CD4-positive, alpha-beta T cell (primary cell): ENCODE measurements around the gene E2F2. TPM values are rescaled to one million over a fixed set of nuclear protein-coding genes. Genes with fewer than 3 reads are reported as not detected.

ENCODE experiments used
- ATAC-seq: fragments of 200-7000 bp; cut with Tn5 transposase; one replicate; pipeline ENCODE4 v1.10.0; 2022; ENCODE audit warnings: mild to moderate bottlenecking; ENCODE audit not compliant: poor library complexity
- CTCF ChIA-PET: fragments of 350-600 bp; sonication (Branson Sonifier 250); formaldehyde crosslinking; loops from one replicate; lab custom pipeline; 2021; ENCODE audit warnings: antibody characterized with exemption, inconsistent platforms; lab: Charles Lee
- POLR2A ChIA-PET: fragments of 350-600 bp; sonication (Branson Sonifier 250); formaldehyde crosslinking; loops from one replicate; lab custom pipeline; 2021; ENCODE audit warnings: antibody characterized with exemption, inconsistent platforms; lab: Charles Lee
- DNase-seq, 14 experiments: peaks; one replicate each; pipeline ENCODE4 v3.0.0-alpha.2; 2013 to 2020; ENCODE audit warnings: mixed read lengths in 2 of 14
- H3K27ac ChIP-seq, 2 donors: one replicate each; pipeline versions ENCODE4 v1.5.1 to v1.7.0; 2013; ENCODE audit warnings: low read length in 2 of 2, low read depth in 1 of 2, mild to moderate bottlenecking in 1 of 2
- H3K27me3 ChIP-seq, 2 experiments: 1 replicate in 1 of 2; 2 replicates in 1 of 2; pipeline versions ENCODE4 v1.6.1 to v1.7.0; 2013; ENCODE audit warnings: low read length in 2 of 2, control low read depth in 1 of 2, mild to moderate bottlenecking in 1 of 2, moderate library complexity in 1 of 2; ENCODE audit not compliant: insufficient read depth in 2 of 2, control insufficient read depth in 1 of 2
- H3K36me3 ChIP-seq: one replicate; pipeline ENCODE4 v1.6.1; 2013; ENCODE audit warnings: low read length, control low read depth; ENCODE audit not compliant: insufficient read depth
- H3K4me1 ChIP-seq: one replicate; pipeline ENCODE4 v1.6.1; 2013; ENCODE audit warnings: low read length, control low read depth; ENCODE audit not compliant: insufficient read depth
- H3K4me3 ChIP-seq: one replicate; pipeline ENCODE4 v1.5.1; 2013; ENCODE audit warnings: mild to moderate bottlenecking, low read length, moderate library complexity
- H3K9me3 ChIP-seq, 2 experiments: 1 replicate in 1 of 2; 2 replicates in 1 of 2; pipeline versions ENCODE4 v1.6.1 to v1.7.0; 2013; ENCODE audit warnings: low read length in 2 of 2, mild to moderate bottlenecking in 2 of 2, control low read depth in 1 of 2, moderate library complexity in 1 of 2; ENCODE audit not compliant: control insufficient read depth in 1 of 2, insufficient read depth in 1 of 2
- H3K27ac Mint-ChIP-seq: one replicate; pipeline ENCODE4 v1.8.0; 2020; ENCODE audit warnings: mixed read lengths
- H3K27me3 Mint-ChIP-seq: one replicate; pipeline ENCODE4 v1.8.0; 2021; ENCODE audit warnings: mixed read lengths
- H3K36me3 Mint-ChIP-seq: one replicate; pipeline ENCODE4 v1.8.0; 2021; ENCODE audit warnings: low read depth, mixed read lengths
- H3K4me1 Mint-ChIP-seq: one replicate; pipeline ENCODE4 v1.8.0; 2021; ENCODE audit warnings: low read depth, mixed read lengths
- H3K4me3 Mint-ChIP-seq: one replicate; pipeline ENCODE4 v1.8.0; 2020; ENCODE audit warnings: mild to moderate bottlenecking, mixed read lengths
- H3K9me3 Mint-ChIP-seq: one replicate; pipeline ENCODE4 v1.8.0; 2020; ENCODE audit warnings: mixed read lengths
- intact Hi-C, 2 experiments: fragments of 100-400 bp; cut with DNase I in 1 of 2; cut with micrococcal nuclease in 1 of 2; formaldehyde crosslinking; loops; one replicate each; pipeline versions ENCODE4 v1.15.1 to v1.9.0; 2023 to 2025; cut with DNase I, micrococcal nuclease
- total RNA-seq, 174 experiments: library from RNA in 2 of 174; stranded (reverse) in 2 of 174; gene quantifications; one replicate each; pipeline ENCODE4 v1.2.3 and lab custom pipeline; 2021 to 2026
- TF ChIP-seq, protein P1 (sequence below): fragments of 200-600 bp; IDR thresholded peaks from one replicate; pipeline ENCODE4 v1.8.0; 2022; ENCODE audit warnings: antibody characterized with exemption, mild to moderate bottlenecking

Gene E2F2
- total RNA-seq, 2 experiments from 2014 or later: 0.50 to 0.69 TPM

DNA sequence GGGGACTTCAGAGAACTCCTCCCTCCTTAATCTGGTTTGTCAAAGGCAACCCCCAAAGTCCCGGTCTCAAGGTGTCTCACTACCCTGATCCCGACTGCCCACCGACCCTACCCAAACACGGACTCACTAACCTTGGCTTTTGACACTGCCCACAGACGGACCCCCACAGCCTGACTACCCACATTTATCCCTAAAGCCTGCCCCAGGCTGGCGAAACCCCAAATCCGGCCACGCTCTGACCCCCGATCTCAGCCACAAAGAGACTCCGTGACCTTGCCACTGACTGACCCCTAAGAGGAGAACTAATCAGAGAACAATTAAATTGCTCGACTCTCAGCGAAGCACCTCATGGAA, 23.1 kb upstream of the E2F2 start:
- peaks cover 61% of the 10 kb centered on the region for H3K4me1 Mint-ChIP-seq
- TF ChIP-seq, protein P1, sequence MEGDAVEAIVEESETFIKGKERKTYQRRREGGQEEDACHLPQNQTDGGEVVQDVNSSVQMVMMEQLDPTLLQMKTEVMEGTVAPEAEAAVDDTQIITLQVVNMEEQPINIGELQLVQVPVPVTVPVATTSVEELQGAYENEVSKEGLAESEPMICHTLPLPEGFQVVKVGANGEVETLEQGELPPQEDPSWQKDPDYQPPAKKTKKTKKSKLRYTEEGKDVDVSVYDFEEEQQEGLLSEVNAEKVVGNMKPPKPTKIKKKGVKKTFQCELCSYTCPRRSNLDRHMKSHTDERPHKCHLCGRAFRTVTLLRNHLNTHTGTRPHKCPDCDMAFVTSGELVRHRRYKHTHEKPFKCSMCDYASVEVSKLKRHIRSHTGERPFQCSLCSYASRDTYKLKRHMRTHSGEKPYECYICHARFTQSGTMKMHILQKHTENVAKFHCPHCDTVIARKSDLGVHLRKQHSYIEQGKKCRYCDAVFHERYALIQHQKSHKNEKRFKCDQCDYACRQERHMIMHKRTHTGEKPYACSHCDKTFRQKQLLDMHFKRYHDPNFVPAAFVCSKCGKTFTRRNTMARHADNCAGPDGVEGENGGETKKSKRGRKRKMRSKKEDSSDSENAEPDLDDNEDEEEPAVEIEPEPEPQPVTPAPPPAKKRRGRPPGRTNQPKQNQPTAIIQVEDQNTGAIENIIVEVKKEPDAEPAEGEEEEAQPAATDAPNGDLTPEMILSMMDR: no peak
- no peaks in the 10 kb centered on the region for H3K27me3 Mint-ChIP-seq
- Histone ChIP-seq H3K9me3 (no peaks in the 10 kb centered on the region), H3K27ac (peak overlapping the region; percentile 87 to 89), H3K36me3 (no peaks in the 10 kb centered on the region), H3K4me3 (peak overlapping the region; percentile 66), H3K4me1 (peaks cover 69% of the 10 kb centered on the region), H3K27me3 (no peaks in the 10 kb centered on the region)
- H3K4me3 Mint-ChIP-seq: peak overlapping the region; percentile 90
- no peak for DNase-seq
- H3K36me3 Mint-ChIP-seq: peaks cover 26% of the 10 kb centered on the region
- ATAC-seq: no peak
- CTCF ChIA-PET: interaction anchor here (1.0 to 8.9 kb wide), 12 partner anchors 10 to 103 kb away, joined by 3 to 81 read pairs (median 7); partner anchors contain the start of gene E2F2
- POLR2A ChIA-PET: interaction anchor here (0.7 to 9.6 kb wide), 20 partner anchors 8 to 210 kb away, joined by 3 to 314 read pairs (median 8); partner anchors contain the start of genes E2F2 and HNRNPR
- intact Hi-C loops: loop anchor here in 1 of 2 experiments (1.0 to 10.0 kb wide), 2 partner anchors 65 to 421 kb away; no protein-coding TSS in a partner anchor
- peak overlapping the region; percentile 96 for H3K27ac Mint-ChIP-seq
- H3K9me3 Mint-ChIP-seq: no peaks in the 10 kb centered on the region

DNA sequence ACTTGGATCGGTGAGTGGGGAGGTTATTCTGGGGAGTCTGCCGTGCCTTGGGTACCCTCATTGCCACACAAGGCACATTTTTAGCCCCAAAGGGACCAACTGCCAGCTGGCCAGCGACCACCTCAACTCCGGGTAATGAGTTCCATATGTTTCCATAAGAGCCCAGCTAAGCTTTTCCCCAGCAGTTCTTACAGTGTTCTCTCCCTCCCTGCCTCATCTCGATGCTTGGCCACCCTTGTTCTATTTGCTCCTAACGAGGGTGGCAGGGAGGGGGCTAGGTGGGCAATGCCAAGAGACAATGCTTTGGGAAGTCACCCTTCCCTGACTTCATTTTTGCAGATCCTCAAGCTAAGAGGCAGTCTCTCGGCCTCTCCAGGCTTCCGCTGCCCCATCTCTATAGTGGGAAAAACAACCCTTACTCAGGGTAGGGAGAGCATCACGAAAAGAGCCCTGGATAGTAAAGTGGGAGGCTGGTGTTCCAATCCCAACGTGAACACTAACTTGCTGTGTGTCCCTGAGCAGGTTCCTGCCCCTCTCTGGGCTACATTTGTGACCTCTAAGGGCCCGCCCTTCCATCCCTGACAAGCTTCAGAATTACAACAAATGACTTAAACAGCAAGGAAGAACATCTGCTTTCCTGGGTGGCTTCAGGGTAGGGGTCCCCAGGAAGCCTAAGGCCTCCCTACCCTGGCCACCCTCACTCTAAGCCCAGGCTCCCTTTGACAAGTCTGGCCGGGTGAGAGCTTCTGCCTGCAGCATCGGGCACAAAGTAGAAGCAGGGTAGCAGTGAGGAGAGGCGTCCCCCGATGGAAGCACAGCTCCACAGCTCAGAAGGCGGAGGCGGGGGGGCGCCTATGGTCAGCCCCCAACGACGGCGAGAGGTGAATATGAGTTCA, 22.4 kb upstream of the E2F2 start:
- POLR2A ChIA-PET: interaction anchor here (0.6 to 9.6 kb wide), 12 partner anchors 8 to 209 kb away, joined by 3 to 314 read pairs (median 12); partner anchors contain the start of genes E2F2 and HNRNPR
- peak overlapping the region; percentile 90 for H3K4me3 Mint-ChIP-seq
- Histone ChIP-seq H3K27me3 (no peaks in the 10 kb centered on the region), H3K4me1 (peaks cover 63% of the 10 kb centered on the region), H3K4me3 (peak overlapping the region; percentile 66), H3K9me3 (no peaks in the 10 kb centered on the region), H3K36me3 (no peaks in the 10 kb centered on the region), H3K27ac (peak overlapping the region in 1 of 2 donors; percentile 87)
- ATAC-seq (no peak), DNase-seq (peak in 1 of 14 experiments; percentile 37)
- H3K4me1 Mint-ChIP-seq: peaks cover 61% of the 10 kb centered on the region
- no peaks in the 10 kb centered on the region for H3K9me3 Mint-ChIP-seq
- TF ChIP-seq, protein P1: no peak
- no peaks in the 10 kb centered on the region for H3K27me3 Mint-ChIP-seq
- intact Hi-C loops: loop anchor here in 1 of 2 experiments (1.0 to 10.0 kb wide), 2 partner anchors 66 to 421 kb away; no protein-coding TSS in a partner anchor
- peak overlapping the region; percentile 96 for H3K27ac Mint-ChIP-seq
- CTCF ChIA-PET: interaction anchor here (1.1 to 8.9 kb wide), 6 partner anchors 9 to 104 kb away, joined by 3 to 81 read pairs (median 16); no protein-coding TSS in a partner anchor
- H3K36me3 Mint-ChIP-seq: peaks cover 21% of the 10 kb centered on the region

DNA sequence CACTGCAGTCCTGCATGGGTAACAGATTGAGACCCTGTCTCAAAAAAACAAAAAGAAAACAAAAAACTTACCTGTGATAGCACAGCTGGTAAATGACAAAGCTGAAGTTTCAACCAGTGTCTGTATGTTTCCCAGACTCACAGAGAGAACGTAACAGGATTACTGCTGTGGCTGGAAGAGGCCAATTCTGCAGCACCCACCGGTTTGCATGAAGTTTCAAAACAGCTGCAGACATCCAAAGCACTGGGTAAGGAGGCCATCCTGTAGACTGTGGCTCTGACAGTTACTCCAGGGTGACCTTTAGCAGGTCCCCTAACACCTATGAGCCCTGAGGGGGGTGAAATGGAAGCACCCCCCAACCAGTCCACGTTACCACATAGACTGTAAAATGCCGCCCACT, 20.8 kb upstream of the E2F2 start:
- intact Hi-C loops: loop anchor here in 1 of 2 experiments (10.0 kb wide), 1 partner anchor 423 kb away; no protein-coding TSS in a partner anchor
- H3K4me1 Mint-ChIP-seq: peaks cover 58% of the 10 kb centered on the region
- ATAC-seq (no peak), DNase-seq (no peak)
- H3K4me3 ChIP-seq: no peak overlapping the region
- ChIA-PET CTCF (interaction anchor here (1.4 to 8.9 kb wide), 3 partner anchors 59 to 86 kb away, joined by 3 to 81 read pairs (median 53); no protein-coding TSS in a partner anchor), POLR2A (interaction anchor here (0.7 to 9.6 kb wide), 3 partner anchors 61 to 82 kb away, joined by 3 to 314 read pairs (median 267); no protein-coding TSS in a partner anchor)
- peaks cover 5% of the 10 kb centered on the region for H3K36me3 Mint-ChIP-seq
- TF ChIP-seq, protein P1: no peak
- H3K27me3 Mint-ChIP-seq: no peaks in the 10 kb centered on the region
- no peaks in the 10 kb centered on the region for H3K9me3 Mint-ChIP-seq
- no peaks in the 10 kb centered on the region for H3K27me3 ChIP-seq
- H3K9me3 ChIP-seq: no peaks in the 10 kb centered on the region
- peak overlapping the region; percentile 96 for H3K27ac Mint-ChIP-seq
- no peak overlapping the region for H3K27ac ChIP-seq
- peak overlapping the region; percentile 30 for H3K4me3 Mint-ChIP-seq
- peaks cover 49% of the 10 kb centered on the region for H3K4me1 ChIP-seq
- no peaks in the 10 kb centered on the region for H3K36me3 ChIP-seq
